Measurements from ENCODE around the gene CEACAM6.

DNA sequence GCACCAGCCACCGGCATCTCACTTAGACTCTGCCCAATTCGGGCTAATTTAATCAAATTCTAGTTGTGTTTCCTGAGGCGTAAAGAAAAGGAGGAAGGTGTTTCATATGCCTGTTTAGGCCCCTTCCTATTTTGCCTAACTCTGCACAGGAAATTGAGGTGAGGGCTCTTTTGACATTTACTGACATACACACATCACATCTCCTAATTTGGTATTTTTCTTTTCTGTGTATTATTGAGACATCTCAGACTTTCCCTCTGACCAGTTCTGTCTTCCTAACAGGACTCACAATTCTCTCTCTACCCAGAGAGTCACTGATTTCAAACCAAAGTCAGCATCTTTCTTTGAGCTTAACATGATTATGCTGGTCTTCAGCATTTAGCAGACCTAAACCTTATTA lies 49.0 kb downstream of the CEACAM6 start:
- TF ChIP-seq, protein P1, sequence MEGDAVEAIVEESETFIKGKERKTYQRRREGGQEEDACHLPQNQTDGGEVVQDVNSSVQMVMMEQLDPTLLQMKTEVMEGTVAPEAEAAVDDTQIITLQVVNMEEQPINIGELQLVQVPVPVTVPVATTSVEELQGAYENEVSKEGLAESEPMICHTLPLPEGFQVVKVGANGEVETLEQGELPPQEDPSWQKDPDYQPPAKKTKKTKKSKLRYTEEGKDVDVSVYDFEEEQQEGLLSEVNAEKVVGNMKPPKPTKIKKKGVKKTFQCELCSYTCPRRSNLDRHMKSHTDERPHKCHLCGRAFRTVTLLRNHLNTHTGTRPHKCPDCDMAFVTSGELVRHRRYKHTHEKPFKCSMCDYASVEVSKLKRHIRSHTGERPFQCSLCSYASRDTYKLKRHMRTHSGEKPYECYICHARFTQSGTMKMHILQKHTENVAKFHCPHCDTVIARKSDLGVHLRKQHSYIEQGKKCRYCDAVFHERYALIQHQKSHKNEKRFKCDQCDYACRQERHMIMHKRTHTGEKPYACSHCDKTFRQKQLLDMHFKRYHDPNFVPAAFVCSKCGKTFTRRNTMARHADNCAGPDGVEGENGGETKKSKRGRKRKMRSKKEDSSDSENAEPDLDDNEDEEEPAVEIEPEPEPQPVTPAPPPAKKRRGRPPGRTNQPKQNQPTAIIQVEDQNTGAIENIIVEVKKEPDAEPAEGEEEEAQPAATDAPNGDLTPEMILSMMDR (IDR thresholded peaks at IDR 0.05) = no peak
- no peak for TF ChIP-seq EP300 (IDR thresholded peaks at IDR 0.05)
- no peak for TF ChIP-seq POLR2A (IDR thresholded peaks at IDR 0.05)
- TF ChIP-seq POLR2AphosphoS5 (IDR thresholded peaks at IDR 0.05) = no peak
